Stimulated activated CD4-positive, alpha-beta T cell treated with anti-CD3 and anti-CD28 coated beads, TNF-alpha, amount 100 ng/mL, for 4 hours (primary cell): ENCODE measurements around the gene KCNQ1OT1.

ENCODE experiments used
- DNase-seq, 3 experiments: peaks; one replicate each; pipeline ENCODE4 v3.0.0-alpha.2; 2020; ENCODE audit warnings: low read depth in 3 of 3

Gene KCNQ1OT1

DNA sequence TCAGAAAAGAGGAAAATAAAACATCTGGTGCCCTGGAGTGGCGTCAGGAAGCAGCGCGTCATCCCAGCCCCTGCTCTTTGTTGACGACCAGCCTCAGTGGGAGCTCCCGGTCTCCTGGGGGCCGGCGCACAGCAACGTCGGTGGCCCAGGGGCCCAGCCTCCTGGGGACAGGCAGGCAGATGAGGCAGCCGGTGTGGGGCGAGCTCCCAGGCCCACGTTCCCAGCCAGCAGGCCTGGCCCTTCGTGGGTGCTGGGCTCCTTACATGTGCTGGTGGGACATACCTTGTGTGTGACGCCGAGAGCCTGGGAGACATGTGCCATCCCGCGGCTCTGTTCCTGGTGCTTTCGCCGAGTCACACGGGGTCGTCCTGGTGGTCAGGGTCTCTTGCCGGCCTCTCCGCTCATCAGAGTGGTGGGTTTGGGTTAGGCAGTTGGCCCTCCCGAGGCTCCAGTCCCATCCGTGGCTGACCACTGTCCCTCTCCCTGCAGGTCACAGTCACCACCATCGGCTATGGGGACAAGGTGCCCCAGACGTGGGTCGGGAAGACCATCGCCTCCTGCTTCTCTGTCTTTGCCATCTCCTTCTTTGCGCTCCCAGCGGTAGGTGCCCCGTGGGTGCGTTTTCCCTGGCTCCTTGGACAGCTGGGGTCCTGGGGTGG lies 116.7 kb downstream of the KCNQ1OT1 start:
- DNase-seq: no peak

GRCh38 chr11:2582351-2582945 lies 117.3 kb downstream of the KCNQ1OT1 start:
- no peak for DNase-seq

GRCh38 chr11:2581931-2582350 lies 117.9 kb downstream of the KCNQ1OT1 start:
- no peak for DNase-seq

DNA sequence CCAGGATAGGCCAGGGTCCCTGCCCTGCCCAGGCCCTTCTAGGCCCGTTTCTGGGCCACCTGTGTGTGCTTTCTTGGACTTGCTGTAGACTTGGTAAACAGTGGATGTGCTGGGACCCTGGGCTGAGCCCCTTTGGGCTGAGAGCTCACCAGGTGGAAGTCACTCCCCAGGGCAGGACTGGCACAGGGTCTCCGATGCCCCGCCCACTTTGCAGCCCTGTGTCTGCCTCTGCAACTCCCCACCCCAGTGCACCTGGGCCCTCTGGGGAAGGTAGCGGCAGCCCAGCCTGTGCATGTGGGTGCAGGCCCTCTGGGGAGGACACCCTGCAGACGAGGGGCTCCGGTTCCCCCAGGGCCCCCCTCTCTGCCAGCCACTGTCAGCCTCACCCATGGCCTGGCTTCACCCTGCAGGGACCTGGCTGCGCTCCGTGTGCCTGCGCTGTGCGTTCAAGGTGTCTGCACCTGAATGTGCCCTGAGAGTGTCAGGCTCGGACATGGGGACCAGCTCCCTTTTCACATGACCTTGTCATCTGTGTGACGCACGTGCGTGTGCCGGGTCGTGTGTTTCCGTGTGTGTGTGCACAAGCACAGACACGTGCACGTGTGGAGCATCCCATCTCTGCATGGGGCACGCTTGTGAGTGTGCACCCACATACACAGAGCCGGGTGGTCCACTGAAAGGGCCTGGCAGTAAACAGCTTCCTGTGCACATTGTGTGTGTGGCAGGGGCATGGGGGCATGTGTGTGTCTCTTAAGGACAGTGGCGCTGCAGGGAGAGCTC lies 118.5 kb downstream of the KCNQ1OT1 start:
- DNase-seq: no peak

GRCh38 chr11:2580571-2581001 lies 119.2 kb downstream of the KCNQ1OT1 start:
- DNase-seq: no peak

DNA sequence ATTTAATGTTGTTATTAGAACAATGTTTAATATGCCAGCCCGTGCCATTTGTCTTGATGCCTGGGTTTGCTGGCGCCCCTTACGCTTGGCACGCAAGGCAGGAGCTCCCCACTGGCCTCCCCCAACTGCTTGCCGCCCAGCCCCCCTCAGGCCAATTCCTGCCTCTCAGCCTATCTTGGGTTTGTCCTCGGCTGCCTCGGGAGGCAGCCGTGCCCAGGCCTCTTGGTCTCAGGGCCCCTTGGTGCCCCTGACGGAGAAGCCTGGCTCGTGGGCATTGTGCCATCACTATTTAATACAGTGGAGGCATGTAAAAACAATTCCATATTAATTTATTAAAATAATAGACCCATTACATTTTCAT lies 119.8 kb downstream of the KCNQ1OT1 start:
- no peak for DNase-seq

DNA sequence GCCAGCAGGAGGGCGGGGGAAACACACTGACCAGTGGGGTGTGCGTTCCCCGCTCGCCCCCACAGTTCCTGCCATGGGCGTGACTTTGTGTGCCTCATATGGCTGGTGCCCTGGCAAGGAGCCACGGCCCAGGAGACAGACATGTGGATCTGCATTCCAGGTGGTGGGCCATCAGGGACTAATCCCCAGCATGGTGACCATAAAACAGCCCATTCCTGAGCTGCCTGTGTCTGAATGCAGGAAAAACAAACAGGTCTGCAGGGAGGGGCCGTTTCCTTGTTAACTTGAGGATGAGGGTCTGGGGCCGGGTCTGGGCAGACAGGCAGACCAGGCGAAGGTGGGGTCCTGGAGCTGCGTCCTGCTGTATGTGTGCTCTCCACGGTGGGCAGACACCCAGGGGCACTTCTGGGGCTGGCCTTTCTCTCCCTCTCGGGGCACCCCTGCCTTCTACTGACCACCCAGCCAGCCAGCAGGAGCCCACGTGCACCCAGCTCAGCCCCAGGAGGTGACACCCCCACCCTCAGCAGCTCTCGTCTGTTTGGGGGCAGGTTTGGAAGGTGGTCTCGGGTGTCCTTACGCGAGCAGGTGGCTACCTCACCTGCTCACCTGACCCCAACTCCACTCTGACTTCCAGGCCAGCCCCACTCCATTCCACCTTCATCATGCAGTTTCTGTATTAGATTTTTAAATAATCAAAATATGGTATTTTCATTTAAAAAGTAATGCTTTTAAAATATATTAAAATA lies 120.3 kb downstream of the KCNQ1OT1 start:
- no peak for DNase-seq

GRCh38 chr11:2578929-2579270 lies 120.9 kb downstream of the KCNQ1OT1 start:
- no peak for DNase-seq

DNA sequence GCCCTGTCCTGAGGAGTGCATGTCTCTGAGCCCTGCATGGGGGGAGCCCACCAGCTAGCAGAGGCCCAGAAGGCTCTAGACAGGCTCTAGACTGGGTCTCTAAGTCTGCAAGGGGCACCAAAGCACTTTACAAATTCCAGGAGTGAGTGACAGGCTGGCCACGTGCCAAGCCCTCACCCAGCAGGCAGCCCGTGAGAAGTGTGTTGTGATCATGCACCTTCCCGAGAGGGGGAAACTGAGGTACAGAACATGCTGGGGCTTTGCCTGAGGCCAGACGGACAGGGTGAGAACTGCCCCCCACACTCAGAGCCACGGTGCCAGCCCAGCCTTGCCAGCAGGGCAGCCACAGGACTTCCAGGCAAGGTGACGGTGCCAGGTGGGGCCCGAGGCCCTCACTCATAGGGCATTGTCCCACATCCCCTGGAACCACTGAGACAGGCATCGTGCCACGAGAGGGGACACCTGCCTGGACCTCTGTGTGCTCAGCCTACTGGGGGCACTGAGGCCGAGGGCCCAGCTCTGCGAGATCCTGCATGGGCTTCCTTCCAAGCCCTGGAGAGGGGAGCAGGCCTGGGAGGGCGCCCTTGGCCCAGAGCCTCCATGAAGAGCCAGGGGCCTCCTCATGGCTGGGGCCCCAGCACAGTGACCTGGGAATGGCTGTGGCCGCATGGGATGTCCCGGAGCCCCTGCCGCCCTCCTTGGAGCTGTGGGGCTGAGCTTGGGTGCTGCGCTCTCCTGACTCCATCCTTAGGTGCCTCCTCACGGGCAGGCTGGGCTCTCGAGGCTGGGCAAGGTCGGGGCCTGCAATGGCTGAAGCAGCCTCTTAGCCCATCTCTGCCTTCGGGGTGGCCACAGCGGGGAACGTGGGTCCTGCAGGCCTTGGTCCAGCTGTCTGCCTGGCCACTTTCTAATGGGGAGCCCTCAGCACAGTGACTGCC lies 121.5 kb downstream of the KCNQ1OT1 start:
- DNase-seq: no peak

DNA sequence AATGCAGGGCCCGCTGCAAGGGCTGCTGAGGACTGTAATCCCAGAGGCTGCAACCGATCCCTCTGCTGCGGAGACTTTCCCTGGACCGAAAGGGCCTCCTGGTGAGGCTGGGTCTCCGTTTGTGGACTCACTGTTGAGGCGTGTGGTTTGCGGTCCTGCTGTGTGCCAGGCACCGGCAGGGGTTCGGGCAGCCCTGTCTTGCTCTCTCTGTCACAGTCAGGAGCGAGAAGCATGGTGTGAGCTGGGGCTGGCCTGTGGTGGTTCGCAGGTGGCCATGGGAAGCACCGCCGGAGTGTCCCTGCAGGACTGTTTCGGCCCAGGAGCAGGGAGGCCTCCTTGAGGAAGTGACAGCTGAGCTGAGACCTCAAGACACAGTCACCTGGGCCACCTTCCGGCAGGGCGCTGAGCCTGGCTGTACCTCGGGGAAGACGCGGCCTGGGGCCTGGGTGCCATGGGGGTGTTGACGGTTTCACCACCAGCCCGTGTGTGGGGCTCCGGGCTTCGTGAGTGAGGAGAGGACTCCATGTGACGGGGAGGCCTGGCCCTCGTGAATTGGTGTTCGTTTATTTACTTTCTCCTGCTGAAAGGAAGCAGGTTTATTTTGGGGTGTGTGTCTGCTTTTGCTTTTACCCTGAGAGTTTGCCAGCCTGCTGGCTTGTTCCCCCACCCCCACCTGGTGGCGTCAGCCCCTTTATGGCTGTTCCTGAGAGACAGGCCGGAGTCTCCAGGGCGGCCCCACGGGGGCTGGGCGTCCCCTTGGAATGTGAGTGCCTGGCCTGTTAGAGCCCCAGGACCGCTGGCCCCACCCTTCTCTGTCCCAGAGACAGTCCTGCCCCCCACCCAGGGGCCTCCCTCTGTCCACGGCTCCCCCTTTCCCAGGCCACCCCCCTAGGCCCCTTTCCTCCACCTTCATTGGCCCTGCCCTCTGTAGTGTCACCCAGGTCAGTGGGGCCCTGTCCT lies 122.5 kb downstream of the KCNQ1OT1 start:
- DNase-seq: no peak

GRCh38 chr11:2576549-2576948 lies 123.2 kb downstream of the KCNQ1OT1 start:
- no peak for DNase-seq

DNA sequence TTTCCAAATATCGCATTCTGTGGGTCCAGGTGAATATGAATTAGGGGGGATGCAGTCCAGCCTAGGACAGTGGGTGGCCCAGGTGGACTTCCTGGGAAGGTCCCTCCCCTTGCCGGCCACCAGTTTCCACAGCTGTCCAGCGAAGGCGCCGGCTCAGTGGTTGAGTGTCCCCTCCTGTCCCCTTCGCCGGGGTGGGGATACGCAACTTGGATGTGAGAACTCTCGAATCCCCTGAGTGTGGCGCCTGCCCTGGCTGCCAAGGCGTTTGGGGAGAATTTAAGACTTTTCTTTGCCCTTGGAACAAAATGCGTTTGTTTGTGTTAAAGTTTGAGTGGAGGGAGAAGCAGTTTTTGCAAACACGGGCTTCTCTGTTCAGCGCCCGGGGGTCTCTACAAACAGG lies 123.7 kb downstream of the KCNQ1OT1 start:
- no peak for DNase-seq

DNA sequence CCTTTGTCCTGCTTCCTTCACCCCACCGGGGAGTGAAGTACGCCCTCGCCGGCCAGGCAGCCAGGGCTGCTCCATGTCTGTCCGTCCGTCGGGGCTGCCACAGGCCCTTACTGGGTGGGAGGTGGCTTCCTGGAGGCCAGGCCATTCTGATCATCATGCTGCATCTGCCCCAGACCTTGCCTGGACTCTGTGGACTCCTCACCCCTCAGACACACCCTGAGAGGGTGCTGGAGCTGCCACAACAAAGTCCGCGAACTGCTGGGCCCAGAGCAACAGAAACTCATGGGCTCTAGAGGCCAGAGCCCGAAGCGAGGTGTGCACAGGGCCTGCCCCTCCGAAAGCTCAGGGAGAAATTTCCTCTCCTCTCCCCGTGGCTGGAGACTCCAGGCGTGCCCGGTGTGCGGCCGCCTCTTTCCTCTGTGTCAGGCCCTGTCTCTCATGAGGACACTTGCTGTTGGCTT lies 124.2 kb downstream of the KCNQ1OT1 start:
- DNase-seq: no peak

GRCh38 chr11:2574553-2575535 lies 125.0 kb downstream of the KCNQ1OT1 start:
- no peak for DNase-seq

DNA sequence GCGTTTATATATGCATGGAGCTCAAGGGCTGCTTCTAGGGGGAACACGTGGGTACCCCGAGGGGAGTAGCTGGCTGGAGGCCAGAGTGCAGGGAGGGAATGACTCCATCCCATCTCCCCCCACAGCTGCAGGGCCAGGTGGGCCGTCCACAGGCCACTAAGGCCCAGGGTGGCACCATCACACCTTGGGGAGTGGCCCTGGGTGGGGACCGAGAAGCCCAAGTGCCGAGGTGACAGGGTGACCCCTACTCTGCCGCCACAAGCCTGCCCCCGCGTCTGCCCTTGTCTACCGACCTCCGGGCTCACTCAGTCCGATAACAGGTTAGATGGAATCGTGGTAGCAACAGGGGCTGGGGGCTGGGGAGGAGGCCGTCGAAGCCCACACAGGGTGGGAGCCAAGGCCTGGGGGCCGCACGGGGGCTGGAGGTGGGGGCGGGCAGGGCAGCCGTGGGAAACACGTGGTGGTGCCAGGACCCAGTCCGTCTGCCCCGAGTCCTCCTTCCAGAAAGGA lies 125.7 kb downstream of the KCNQ1OT1 start:
- no peak for DNase-seq

DNA sequence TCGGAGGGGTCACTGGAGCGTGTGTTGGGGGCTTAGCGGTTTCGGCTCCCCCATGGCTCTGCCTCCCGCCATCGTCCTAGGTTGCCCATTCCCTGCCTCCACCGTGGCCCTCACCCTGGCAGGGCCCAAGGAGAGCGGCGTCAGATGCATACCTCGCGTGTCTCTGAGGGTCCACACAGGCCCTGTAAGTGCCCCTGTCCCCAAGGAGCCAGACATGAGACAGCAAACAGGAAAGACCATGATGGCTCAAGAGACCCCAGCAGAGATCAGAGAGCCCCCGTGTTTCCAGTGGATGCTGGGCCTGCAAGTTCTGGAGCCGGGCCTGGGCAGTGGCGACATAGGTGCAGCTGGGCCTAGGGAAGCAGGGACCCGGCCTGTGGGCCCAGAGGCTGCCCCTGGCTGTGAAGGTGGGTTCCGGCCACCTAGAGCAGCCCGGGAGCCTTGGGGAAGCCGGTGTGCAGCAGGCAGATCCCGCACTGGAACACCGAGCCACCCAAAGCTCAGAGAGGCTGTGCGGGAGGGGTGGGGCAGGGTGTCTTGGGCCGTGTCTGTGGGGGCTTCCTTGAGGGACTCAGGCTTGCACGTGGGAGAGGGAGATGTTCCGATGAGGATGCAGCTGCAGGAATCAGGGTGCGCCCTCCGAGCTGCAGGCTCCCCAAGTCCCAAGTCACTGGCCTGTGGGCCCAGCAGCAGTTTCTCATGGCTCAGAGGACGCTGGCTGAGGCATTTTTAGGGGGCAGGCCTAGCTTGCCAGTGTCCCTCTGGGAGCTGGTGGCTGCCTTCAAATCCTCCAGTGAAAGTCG lies 126.4 kb downstream of the KCNQ1OT1 start:
- DNase-seq: no peak

GRCh38 chr11:2572491-2573239 lies 127.1 kb downstream of the KCNQ1OT1 start:
- DNase-seq: no peak
